Lung (tissue), 12 donors: ENCODE results near the gene LARGE1. TPM values are rescaled to one million over a fixed set of nuclear protein-coding genes. Genes with fewer than 3 reads are reported as not detected.
"Not testable (repeated sequence)": the region's sequence is repeated elsewhere in the genome, so short reads cannot be mapped to it uniquely, and the experiment has no call there.

Source experiments
- ATAC-seq: fragments of 200-7000 bp; cut with Tn5 transposase; one replicate; pipeline ENCODE4 v1.9.1; 2020; ENCODE audit warnings: moderate number of reproducible peaks; ENCODE audit not compliant: insufficient read depth, low FRiP score
- DNase-seq, 3 donors: peaks; one replicate each; pipeline ENCODE4 v3.0.0-alpha.2; 2013 to 2017
- H3K27ac ChIP-seq, 2 donors: one replicate each; pipeline ENCODE4 v1.5.1; 2013; ENCODE audit warnings: mild to moderate bottlenecking in 2 of 2, moderate library complexity in 2 of 2, control low read depth in 1 of 2, inconsistent platforms in 1 of 2, low read depth in 1 of 2, low read length in 1 of 2
- H3K27me3 ChIP-seq, 3 donors: one replicate each; pipeline ENCODE4 v1.5.1; 2013; ENCODE audit warnings: low read length in 2 of 3; ENCODE audit not compliant: control insufficient read depth in 3 of 3, insufficient read depth in 3 of 3
- H3K36me3 ChIP-seq, 4 donors: one replicate each; pipeline ENCODE4 v1.5.1; 2013; ENCODE audit warnings: low read length in 4 of 4, mild to moderate bottlenecking in 1 of 4, moderate library complexity in 1 of 4; ENCODE audit not compliant: control insufficient read depth in 4 of 4, insufficient read depth in 4 of 4
- H3K4me1 ChIP-seq, 5 donors: one replicate each; pipeline ENCODE4 v1.5.1; 2013; ENCODE audit warnings: low read length in 5 of 5, mild to moderate bottlenecking in 2 of 5, moderate library complexity in 1 of 5; ENCODE audit not compliant: control insufficient read depth in 5 of 5, insufficient read depth in 5 of 5
- H3K4me3 ChIP-seq: one replicate; pipeline ENCODE4 v1.5.1; 2013; ENCODE audit warnings: mild to moderate bottlenecking, control low read depth, moderate library complexity
- H3K9ac ChIP-seq, 2 donors: one replicate each; pipeline ENCODE4 v1.5.1; 2013; ENCODE audit warnings: low read length in 2 of 2, control low read depth in 1 of 2; ENCODE audit not compliant: insufficient read depth in 1 of 2
- H3K9me3 ChIP-seq, 4 donors: one replicate each; pipeline ENCODE4 v1.5.1; 2013; ENCODE audit warnings: low read length in 3 of 4, mild to moderate bottlenecking in 1 of 4, moderate library complexity in 1 of 4; ENCODE audit not compliant: control insufficient read depth in 4 of 4, insufficient read depth in 3 of 4
- WGBS, 2 donors: extraction: QIAGEN DNeasy Blood & Tissue Kit; methylation state at CpG; one replicate each; pipeline ENCODE4 v1.1.7; 2013; 5-methylcytosine and 5-hydroxymethylcytosine counted together
- polyA plus RNA-seq, 2 donors: library from polyadenylated mRNA; stranded (reverse); fragments of 200-250 nt; gene quantifications; one replicate each; pipeline ENCODE4 v1.2.1, GENCODE V29; 2013
- total RNA-seq, 2 donors: library from RNA; depleted of rRNA in 1 of 2; stranded (reverse); fragments of >200 nt in 1 of 2; gene quantifications; one replicate each; pipeline ENCODE4 v1.2.1, GENCODE V29; 2014 to 2021
- TF ChIP-seq, protein P1 (sequence below): IDR thresholded peaks from 2 replicates; pipeline ENCODE4 v1.5.1; 2012; ENCODE audit warnings: mild to moderate bottlenecking; ENCODE audit errors: control extremely low read depth, extremely low read depth
- donor health status: control.
- donor health status: control.
- donor health status: Bipolar disorder and iron deficiency.
- donor health status: healthy.
- donor health status: DM: yes; HTN: yes; CAD: no.

The LARGE1 gene
- total and polyA plus RNA-seq, 4 donors = 2.9 to 41.1 (median 15.4) TPM

DNA sequence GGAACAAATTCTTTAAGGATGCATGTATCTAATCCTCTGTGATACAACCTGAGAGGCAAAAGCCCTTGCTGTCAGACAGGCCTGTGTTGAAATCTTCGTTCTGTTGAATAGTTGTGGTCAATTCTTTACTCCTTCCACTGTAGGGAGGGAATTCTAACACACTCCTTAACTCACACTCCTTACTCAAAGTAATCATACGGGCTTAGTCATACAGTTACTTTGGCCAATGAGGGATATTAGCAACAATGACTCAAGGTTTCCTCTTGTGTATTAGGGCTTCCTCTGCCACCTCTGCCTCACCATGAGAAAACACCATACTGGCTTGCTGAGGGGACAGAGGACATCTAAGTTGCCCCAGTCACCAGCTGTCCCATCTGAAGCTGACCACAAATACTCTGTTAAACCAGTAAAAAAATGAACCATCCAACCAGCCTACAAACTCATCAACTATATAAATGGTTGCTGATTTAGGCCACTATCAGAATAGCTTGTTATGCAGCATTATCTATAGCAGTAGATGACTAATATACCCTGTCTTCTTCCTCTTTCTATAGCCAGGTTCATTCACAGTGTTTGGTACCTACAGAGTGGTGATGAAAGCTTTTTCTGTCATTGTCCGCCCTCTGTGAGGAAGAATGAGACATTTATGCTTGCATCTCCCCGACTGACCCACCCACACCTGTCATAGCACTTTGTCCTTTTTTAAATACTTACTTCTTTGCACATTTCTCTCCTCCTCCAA, 539.3 kb downstream of the LARGE1 start:
- peaks cover 2 to 12% (median 9%) of the 10 kb centered on the region in 4 donors for H3K36me3 ChIP-seq

DNA sequence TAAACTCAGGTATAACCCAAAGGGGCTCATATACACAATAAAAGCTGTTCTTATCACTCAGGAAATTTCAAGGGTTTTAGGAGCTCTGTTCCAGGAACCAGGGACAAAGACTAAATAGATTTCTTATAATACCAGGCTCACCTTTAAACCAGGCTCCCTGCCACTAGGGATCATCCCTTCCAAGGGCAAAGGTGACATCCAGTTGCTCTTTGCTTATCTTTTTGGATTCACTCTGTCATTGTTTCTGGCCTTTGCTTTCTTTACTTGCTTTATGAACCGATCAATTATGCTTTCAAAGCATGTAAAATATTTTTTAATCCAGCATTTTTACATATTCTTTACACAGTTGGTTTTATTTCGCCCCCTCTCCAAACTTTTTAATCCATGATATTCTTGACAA, 540.4 kb downstream of the LARGE1 start:
- TF ChIP-seq, protein P1, sequence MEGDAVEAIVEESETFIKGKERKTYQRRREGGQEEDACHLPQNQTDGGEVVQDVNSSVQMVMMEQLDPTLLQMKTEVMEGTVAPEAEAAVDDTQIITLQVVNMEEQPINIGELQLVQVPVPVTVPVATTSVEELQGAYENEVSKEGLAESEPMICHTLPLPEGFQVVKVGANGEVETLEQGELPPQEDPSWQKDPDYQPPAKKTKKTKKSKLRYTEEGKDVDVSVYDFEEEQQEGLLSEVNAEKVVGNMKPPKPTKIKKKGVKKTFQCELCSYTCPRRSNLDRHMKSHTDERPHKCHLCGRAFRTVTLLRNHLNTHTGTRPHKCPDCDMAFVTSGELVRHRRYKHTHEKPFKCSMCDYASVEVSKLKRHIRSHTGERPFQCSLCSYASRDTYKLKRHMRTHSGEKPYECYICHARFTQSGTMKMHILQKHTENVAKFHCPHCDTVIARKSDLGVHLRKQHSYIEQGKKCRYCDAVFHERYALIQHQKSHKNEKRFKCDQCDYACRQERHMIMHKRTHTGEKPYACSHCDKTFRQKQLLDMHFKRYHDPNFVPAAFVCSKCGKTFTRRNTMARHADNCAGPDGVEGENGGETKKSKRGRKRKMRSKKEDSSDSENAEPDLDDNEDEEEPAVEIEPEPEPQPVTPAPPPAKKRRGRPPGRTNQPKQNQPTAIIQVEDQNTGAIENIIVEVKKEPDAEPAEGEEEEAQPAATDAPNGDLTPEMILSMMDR = no peak
- no peak overlapping the region for H3K4me3 ChIP-seq
- peaks cover 2 to 12% (median 9%) of the 10 kb centered on the region in 4 donors for H3K36me3 ChIP-seq
- no peak overlapping the region for H3K9ac ChIP-seq
- ATAC-seq (no peak), DNase-seq (no peak)
- no peaks in the 10 kb centered on the region for H3K4me1 ChIP-seq
- no peaks in the 10 kb centered on the region for H3K27me3 ChIP-seq
- 93 to 95% methylated on average over 2 of the region's 2 CpGs for WGBS, 2 donors
- no peak overlapping the region for H3K27ac ChIP-seq
- H3K9me3 ChIP-seq = peaks cover 0 to 3% (median 1%) of the 10 kb centered on the region in 4 donors

More for the DNA sequence above, 539.3 kb downstream of the LARGE1 start:
- Histone ChIP-seq H3K4me3 (no peak overlapping the region), H3K27ac (no peak overlapping the region), H3K9ac (no peak overlapping the region), H3K4me1 (no peaks in the 10 kb centered on the region), H3K9me3 (peaks cover 0 to 3% (median 1%) of the 10 kb centered on the region in 4 donors), H3K27me3 (no peaks in the 10 kb centered on the region)
- ATAC-seq (no peak), DNase-seq (no peak)
- WGBS, 2 donors = 82 to 85% methylated on average over 4 of the region's 4 CpGs
- TF ChIP-seq, protein P1 = no peak

DNA sequence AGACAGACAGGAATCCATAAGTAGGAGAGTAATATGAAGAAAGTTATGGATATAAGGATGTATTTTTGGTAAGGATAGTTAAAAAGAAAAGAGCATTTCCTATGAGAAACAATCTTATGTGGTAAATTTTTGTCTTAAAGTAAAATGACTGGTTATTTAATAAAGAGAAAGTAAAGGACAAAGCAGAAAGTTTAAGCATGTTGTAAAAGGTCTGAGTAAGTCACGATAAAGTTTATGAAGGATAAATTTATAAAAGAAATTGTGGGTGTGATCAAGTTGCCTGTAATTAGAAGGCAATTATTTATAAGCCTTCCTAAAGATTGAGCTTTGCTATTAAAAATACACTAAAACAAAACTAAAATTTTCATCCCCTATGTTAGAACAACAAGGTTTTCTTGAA, 547.4 kb downstream of the LARGE1 start:
- H3K4me1 ChIP-seq = no peaks in the 10 kb centered on the region
- H3K27me3 ChIP-seq = no peaks in the 10 kb centered on the region
- no peaks in the 10 kb centered on the region for H3K9me3 ChIP-seq
- DNase-seq (no peak), ATAC-seq (no peak)
- TF ChIP-seq, protein P1 = no peak
- no peaks in the 10 kb centered on the region for H3K36me3 ChIP-seq
- no peak overlapping the region for H3K27ac ChIP-seq
- H3K9ac ChIP-seq = no peak overlapping the region
- 87 to 97% methylated on average over 1 of the region's 1 CpG for WGBS, 2 donors
- H3K4me3 ChIP-seq = no peak overlapping the region

DNA sequence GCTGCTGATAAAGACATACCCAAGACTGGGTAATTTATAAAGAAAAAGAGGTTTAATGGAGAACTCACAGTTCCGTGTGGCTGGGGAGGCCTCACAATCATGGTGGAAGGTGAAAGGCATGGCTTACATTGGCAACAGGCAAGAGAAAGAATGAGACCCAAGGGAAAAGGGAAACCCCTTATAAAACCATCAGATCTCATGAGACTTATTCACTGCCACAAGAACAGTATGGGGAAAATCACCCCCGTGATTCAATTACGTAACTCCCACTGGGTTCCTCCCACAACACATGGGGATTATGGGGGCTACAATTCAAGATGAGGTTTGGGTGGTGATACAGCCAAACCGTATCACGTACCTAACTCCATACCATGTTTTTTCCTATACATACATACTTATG, 557.0 kb downstream of the LARGE1 start:
- not testable (repeated sequence) for H3K9me3 ChIP-seq, H3K4me1 ChIP-seq, H3K27ac ChIP-seq, ATAC-seq, DNase-seq, H3K4me3 ChIP-seq, H3K9ac ChIP-seq, H3K27me3 ChIP-seq, H3K36me3 ChIP-seq
- WGBS, 2 donors = 94% methylated on average over 5 of the region's 5 CpGs; no CpG with 5 or more reads in 1 of the 2 donors
